OCI-LY1 (cell line): ENCODE measurements around the gene TBX18.

Source experiments
- H2AFZ ChIP-seq: fragments of 200-600 bp; sonication (generic), shearing (Covaris generic); 2 replicates; pipeline ENCODE4 v1.6.0; 2014; ENCODE audit warnings: antibody characterized with exemption, mild to moderate bottlenecking, low read length
- H3F3A ChIP-seq: fragments of 200-600 bp; sonication (generic), shearing (Covaris generic); 2 replicates; pipeline ENCODE4 v1.6.0; 2014; ENCODE audit warnings: mild to moderate bottlenecking, antibody characterized with exemption, low read length, moderate library complexity; ENCODE audit not compliant: insufficient read depth
- H3K27ac ChIP-seq: fragments of 200-600 bp; sonication (generic); 2 replicates; pipeline ENCODE4 v1.5.1; 2014; ENCODE audit warnings: low read length, mixed run types, mild to moderate bottlenecking, low read depth; ENCODE audit not compliant: poor library complexity, severe bottlenecking
- H3K27me3 ChIP-seq: fragments of 200-600 bp; sonication (generic); 2 replicates; pipeline ENCODE4 v1.6.0; 2014; ENCODE audit warnings: antibody characterized with exemption, mild to moderate bottlenecking, low read length, moderate library complexity; ENCODE audit not compliant: insufficient read depth
- H3K36me3 ChIP-seq: fragments of 200-600 bp; sonication (generic); 2 replicates; pipeline ENCODE4 v1.6.1; 2014; ENCODE audit warnings: mild to moderate bottlenecking, antibody characterized with exemption, low read length, moderate library complexity, mixed read lengths; ENCODE audit not compliant: insufficient read depth
- H3K4me1 ChIP-seq: fragments of 200-600 bp; sonication (generic); 2 replicates; pipeline ENCODE4 v1.5.1; 2014; ENCODE audit warnings: mild to moderate bottlenecking, low read length, moderate library complexity; ENCODE audit not compliant: insufficient read depth, severe bottlenecking
- H3K4me2 ChIP-seq: fragments of 200-600 bp; sonication (generic), shearing (Covaris generic); 2 replicates; pipeline ENCODE4 v1.6.1; 2014; ENCODE audit warnings: low read length
- H3K4me3 ChIP-seq: fragments of 200-600 bp; sonication (generic); 2 replicates; pipeline ENCODE4 v1.5.1; 2014; ENCODE audit warnings: low read length, low read depth, mild to moderate bottlenecking, mixed read lengths; ENCODE audit not compliant: poor library complexity, severe bottlenecking
- H3K79me2 ChIP-seq: fragments of 200-600 bp; shearing (Covaris generic); 2 replicates; pipeline ENCODE4 v1.6.1; 2016; ENCODE audit warnings: mixed run types, low read length, mixed read lengths; ENCODE audit not compliant: insufficient read depth
- H3K9ac ChIP-seq: fragments of 200-600 bp; sonication (generic), shearing (Covaris generic); 2 replicates; pipeline ENCODE4 v1.6.1; 2014; ENCODE audit warnings: mild to moderate bottlenecking, low read length, mixed read lengths
- H3K9me2 ChIP-seq: fragments of 200-600 bp; sonication (generic), shearing (Covaris generic); 2 replicates; pipeline ENCODE4 v1.6.1; 2014; ENCODE audit warnings: low read depth, mild to moderate bottlenecking, low read length, mixed read lengths
- H3K9me3 ChIP-seq: fragments of 200-600 bp; shearing (Covaris generic); 2 replicates; pipeline ENCODE4 v1.6.1; 2014; ENCODE audit warnings: low read length, mixed read lengths
- H4K20me1 ChIP-seq: fragments of 200-600 bp; sonication (generic), shearing (Covaris generic); 2 replicates; pipeline ENCODE4 v1.6.0; 2016; ENCODE audit warnings: mild to moderate bottlenecking, low read length; ENCODE audit not compliant: insufficient read depth
- EZH2 ChIP-seq: fragments of 200-600 bp; sonication (generic), shearing (Covaris generic); IDR thresholded peaks from 2 replicates; pipeline ENCODE4 v1.8.0; 2017; ENCODE audit warnings: borderline replicate concordance, mixed run types, mild to moderate bottlenecking, antibody characterized with exemption, low read length, moderate library complexity, mixed read lengths
- TF ChIP-seq, protein P1 (sequence below): fragments of 200-600 bp; sonication (generic), shearing (Covaris generic); IDR thresholded peaks from 2 replicates; pipeline ENCODE4 v1.5.1; 2017; ENCODE audit warnings: mild to moderate bottlenecking, antibody characterized with exemption, low read length, moderate library complexity, mixed read lengths

The TBX18 gene

DNA sequence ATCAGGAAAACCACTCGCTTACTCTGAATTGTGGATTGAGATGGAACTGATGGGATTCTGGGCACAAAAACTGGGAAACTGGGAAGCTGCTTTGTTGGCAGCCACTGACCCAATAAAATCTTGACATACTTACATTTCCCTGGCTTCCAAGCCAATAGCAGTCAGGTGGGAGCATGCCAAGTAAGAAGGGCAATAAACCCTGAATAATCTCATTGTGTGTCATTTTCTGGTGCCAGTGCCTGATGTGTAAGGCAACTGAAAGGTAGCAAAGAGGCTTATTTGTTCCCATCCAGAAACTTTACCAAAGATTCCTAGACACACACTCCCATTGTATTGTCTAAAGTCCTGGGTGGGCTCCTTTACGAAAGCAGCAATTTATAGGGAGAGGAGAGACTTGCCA is 93.2 kb downstream of the TBX18 start:
- no peaks in the 10 kb centered on the region for H3K36me3 ChIP-seq
- no peaks in the 10 kb centered on the region for H3K4me1 ChIP-seq
- no peak overlapping the region for H3K4me3 ChIP-seq
- H3K4me2 ChIP-seq = no peak overlapping the region
- no peak overlapping the region for H3K9ac ChIP-seq
- H3K9me2 ChIP-seq = no peaks in the 10 kb centered on the region
- no peak overlapping the region for H2AFZ ChIP-seq
- no peaks in the 10 kb centered on the region for H4K20me1 ChIP-seq
- no peaks in the 10 kb centered on the region for H3F3A ChIP-seq
- no peaks in the 10 kb centered on the region for H3K27me3 ChIP-seq
- no peaks in the 10 kb centered on the region for H3K9me3 ChIP-seq
- no peaks in the 10 kb centered on the region for H3K79me2 ChIP-seq
- H3K27ac ChIP-seq = no peak overlapping the region
- TF ChIP-seq, protein P1, sequence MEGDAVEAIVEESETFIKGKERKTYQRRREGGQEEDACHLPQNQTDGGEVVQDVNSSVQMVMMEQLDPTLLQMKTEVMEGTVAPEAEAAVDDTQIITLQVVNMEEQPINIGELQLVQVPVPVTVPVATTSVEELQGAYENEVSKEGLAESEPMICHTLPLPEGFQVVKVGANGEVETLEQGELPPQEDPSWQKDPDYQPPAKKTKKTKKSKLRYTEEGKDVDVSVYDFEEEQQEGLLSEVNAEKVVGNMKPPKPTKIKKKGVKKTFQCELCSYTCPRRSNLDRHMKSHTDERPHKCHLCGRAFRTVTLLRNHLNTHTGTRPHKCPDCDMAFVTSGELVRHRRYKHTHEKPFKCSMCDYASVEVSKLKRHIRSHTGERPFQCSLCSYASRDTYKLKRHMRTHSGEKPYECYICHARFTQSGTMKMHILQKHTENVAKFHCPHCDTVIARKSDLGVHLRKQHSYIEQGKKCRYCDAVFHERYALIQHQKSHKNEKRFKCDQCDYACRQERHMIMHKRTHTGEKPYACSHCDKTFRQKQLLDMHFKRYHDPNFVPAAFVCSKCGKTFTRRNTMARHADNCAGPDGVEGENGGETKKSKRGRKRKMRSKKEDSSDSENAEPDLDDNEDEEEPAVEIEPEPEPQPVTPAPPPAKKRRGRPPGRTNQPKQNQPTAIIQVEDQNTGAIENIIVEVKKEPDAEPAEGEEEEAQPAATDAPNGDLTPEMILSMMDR = no peak
- no peak for TF ChIP-seq EZH2

DNA sequence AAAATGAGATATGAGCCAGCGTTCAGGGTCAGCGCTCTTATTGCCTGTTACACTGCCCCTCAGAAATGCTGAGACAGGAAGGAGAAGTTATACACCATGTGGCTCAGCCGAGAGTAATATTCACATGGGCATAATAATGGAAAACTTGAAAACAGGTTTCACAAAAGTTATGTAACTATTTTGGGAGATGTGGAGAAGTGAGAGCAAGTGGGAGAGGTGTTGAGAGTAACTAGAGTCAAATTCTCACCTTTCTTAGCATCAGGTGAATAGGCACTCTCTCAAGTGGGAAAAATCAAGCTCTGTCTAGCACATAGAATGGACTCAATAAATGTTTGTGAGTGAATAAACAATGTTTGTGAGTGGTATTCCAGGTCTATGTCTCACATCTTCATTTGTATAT is 94.5 kb downstream of the TBX18 start:
- H4K20me1 ChIP-seq = no peaks in the 10 kb centered on the region
- H3K4me1 ChIP-seq = no peaks in the 10 kb centered on the region
- no peaks in the 10 kb centered on the region for H3F3A ChIP-seq
- no peak overlapping the region for H2AFZ ChIP-seq
- H3K4me3 ChIP-seq = no peak overlapping the region
- TF ChIP-seq EZH2 = no peak
- TF ChIP-seq, protein P1 = no peak
- H3K36me3 ChIP-seq = no peaks in the 10 kb centered on the region
- no peaks in the 10 kb centered on the region for H3K79me2 ChIP-seq
- no peak overlapping the region for H3K9ac ChIP-seq
- no peaks in the 10 kb centered on the region for H3K27me3 ChIP-seq
- H3K27ac ChIP-seq = no peak overlapping the region
- no peak overlapping the region for H3K4me2 ChIP-seq
- H3K9me2 ChIP-seq = no peaks in the 10 kb centered on the region
- H3K9me3 ChIP-seq = no peaks in the 10 kb centered on the region

DNA sequence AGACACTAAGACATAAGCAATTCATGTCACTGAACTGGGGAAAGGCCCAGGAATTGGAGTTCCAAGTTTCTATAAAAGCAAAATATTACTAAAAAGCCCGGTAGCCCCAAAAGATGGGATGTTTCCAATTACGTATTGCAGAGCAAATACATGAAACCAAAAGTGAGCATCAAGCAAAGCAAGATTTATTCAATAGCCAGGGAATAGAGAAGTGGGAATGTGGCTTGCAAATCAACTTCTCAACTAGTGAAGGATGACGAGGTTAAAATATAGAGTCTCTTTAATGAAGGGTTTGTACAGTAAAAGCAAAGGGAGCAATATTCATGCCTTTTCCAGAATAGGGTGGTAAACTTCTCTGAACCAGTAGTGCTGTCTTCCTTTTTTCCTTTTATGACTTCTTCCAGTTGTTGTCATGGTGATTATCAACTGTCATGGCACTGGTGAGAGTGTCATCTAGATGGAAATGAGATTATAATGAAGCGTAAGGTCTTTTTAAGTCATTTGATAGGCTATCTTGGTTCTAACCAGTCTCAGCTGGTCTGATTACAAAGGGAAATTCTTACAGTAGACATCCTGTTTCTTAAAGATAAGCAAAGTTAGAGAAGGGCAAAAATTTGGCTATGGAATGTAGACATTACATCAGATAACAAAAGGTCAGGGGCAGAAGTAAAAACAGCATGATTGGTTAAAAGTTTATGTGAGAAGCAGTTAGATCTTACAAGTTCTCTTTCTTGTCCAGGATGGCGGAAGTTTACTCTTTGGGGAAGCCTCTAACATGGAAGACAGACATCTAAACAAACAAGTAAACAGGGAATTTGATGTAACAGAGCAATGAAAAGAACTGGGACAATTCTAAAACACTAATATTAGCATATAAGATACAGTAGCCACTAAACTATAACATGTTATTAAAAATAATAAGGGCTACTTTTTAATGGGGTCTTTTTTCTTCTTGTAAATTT is 96.9 kb downstream of the TBX18 start:
- H3K9ac ChIP-seq = no peak overlapping the region
- H3K27ac ChIP-seq = no peak overlapping the region
- no peaks in the 10 kb centered on the region for H3K36me3 ChIP-seq
- H3K9me2 ChIP-seq = no peaks in the 10 kb centered on the region
- no peak overlapping the region for H3K4me3 ChIP-seq
- TF ChIP-seq, protein P1 = no peak
- no peak for TF ChIP-seq EZH2
- H4K20me1 ChIP-seq = no peaks in the 10 kb centered on the region
- no peaks in the 10 kb centered on the region for H3K27me3 ChIP-seq
- no peaks in the 10 kb centered on the region for H3F3A ChIP-seq
- no peak overlapping the region for H2AFZ ChIP-seq
- H3K79me2 ChIP-seq = no peaks in the 10 kb centered on the region
- H3K4me1 ChIP-seq = no peaks in the 10 kb centered on the region
- H3K9me3 ChIP-seq = no peaks in the 10 kb centered on the region
- H3K4me2 ChIP-seq = no peak overlapping the region
